Psoas muscle (tissue), 8 donors: ENCODE measurements around the gene GNG8. TPM values are rescaled to one million over a fixed set of nuclear protein-coding genes. Genes with fewer than 3 reads are reported as not detected.

Experiments
- ATAC-seq, 4 donors: fragments of 200-7000 bp; cut with Tn5 transposase; one replicate each; pipeline ENCODE4 v1.9.1; 2020; ENCODE audit warnings: moderate library complexity in 3 of 4, mild to moderate bottlenecking in 2 of 4
- DNase-seq, 2 donors: peaks; one replicate each; pipeline ENCODE4 v3.0.0-alpha.2; 2020
- H3K27ac ChIP-seq: fragments of 200-600 bp; one replicate; pipeline ENCODE4 v1.8.0; 2022
- H3K27me3 ChIP-seq, 3 donors: fragments of 200-600 bp in 1 of 3; one replicate each; pipeline versions ENCODE4 v1.6.1 to v1.8.0; 2013 to 2022; ENCODE audit warnings: low read length in 2 of 3, mild to moderate bottlenecking in 2 of 3, moderate library complexity in 1 of 3; ENCODE audit not compliant: insufficient read depth in 3 of 3
- H3K36me3 ChIP-seq, 2 donors: fragments of 200-600 bp in 1 of 2; one replicate each; pipeline versions ENCODE4 v1.6.1 to v1.8.0; 2013 to 2022; ENCODE audit warnings: low read depth in 1 of 2, mild to moderate bottlenecking in 1 of 2, moderate library complexity in 1 of 2; ENCODE audit not compliant: insufficient read depth in 1 of 2
- H3K4me1 ChIP-seq: fragments of 200-600 bp; one replicate; pipeline ENCODE4 v1.8.0; 2022
- H3K4me3 ChIP-seq: fragments of 200-600 bp; one replicate; pipeline ENCODE4 v1.8.0; 2022; ENCODE audit warnings: mild to moderate bottlenecking
- H3K9me3 ChIP-seq: fragments of 200-600 bp; one replicate; pipeline ENCODE4 v1.8.0; 2022
- WGBS, 3 donors: extraction: QIAGEN DNeasy Blood & Tissue Kit; methylation state at CpG; one replicate each; pipeline versions ENCODE4 v1.1.6 to v1.1.7; 2013; 5-methylcytosine and 5-hydroxymethylcytosine counted together
- intact Hi-C, 2 donors: fragments of 100-400 bp; cut with DNase I; formaldehyde crosslinking; loops; one replicate each; pipeline versions ENCODE4 v1.11.0 to v1.14.2; 2022
- polyA plus RNA-seq, 3 donors: library from polyadenylated mRNA; stranded (reverse); fragments of 200-250 nt; gene quantifications; one replicate each; pipeline ENCODE4 v1.2.3, GENCODE V29; 2013
- total RNA-seq, 4 donors: library from RNA; stranded (reverse); fragmentation: NEBNext Ultra II Directional in 2 of 4; extraction: Animal tissue kit (Norgen Biotek cat#: 25700) in 2 of 4; gene quantifications; one replicate each; pipeline versions ENCODE4 v1.2.1 to v1.2.4, GENCODE V29; 2021 to 2023
- TF ChIP-seq, protein P1 (sequence below): fragments of 200-600 bp; IDR thresholded peaks from one replicate; pipeline ENCODE4 v1.8.0; 2022; ENCODE audit warnings: antibody characterized with exemption
- donor health status: healthy with polysubstance abuse.
- donor health status: DM: no; HTN: no; CAD: no; lungs with moderate emphysema.
- donor health status: Bipolar disorder and iron deficiency.
- donor health status: healthy.
- donor health status: DM: yes; HTN: yes; CAD: no.
- donor health status: DM: no; HTN: no; CAD: no.
- donor health status: DM: no; HTN: no; CAD: no.
- donor health status: DM: yes; HTN: yes; CAD: no.

GNG8 gene
- total and polyA plus RNA-seq, 7 donors, result not detected

DNA sequence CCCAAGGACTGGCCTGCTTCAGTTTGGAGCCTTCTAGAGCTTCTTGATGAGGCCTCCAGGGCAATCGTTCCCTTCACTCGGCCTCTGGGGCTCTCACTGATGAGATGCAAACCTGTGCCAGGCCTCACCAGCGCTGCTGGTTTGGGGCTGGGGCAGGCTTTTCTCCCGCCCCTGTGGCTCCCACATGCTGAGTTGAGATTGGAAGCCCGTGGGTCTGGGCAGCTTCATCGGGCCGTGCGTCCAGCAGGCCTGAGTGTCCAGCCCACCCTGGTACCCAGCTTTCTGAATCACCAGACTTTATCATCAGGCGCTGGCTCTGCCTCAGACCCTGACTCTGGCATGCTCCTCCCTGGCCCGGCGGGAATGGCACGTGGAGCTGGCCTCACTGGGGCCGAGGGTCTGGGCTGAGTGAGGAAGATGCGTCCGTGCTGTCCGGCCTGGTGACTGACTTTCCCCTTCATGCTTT lies 30.6 kb downstream of the GNG8 start:
- Histone ChIP-seq H3K9me3 (no peaks in the 10 kb centered on the region), H3K4me3 (peak overlapping the region; percentile 7), H3K36me3 (peaks cover 0 to 50% of the 10 kb centered on the region in 2 donors), H3K27me3 (no peaks in the 10 kb centered on the region), H3K4me1 (peaks cover 22% of the 10 kb centered on the region), H3K27ac (peak overlapping the region; percentile 23)
- DNase-seq (no peak), ATAC-seq (no peak)
- intact Hi-C loops, result no loop called here
- TF ChIP-seq, protein P1, sequence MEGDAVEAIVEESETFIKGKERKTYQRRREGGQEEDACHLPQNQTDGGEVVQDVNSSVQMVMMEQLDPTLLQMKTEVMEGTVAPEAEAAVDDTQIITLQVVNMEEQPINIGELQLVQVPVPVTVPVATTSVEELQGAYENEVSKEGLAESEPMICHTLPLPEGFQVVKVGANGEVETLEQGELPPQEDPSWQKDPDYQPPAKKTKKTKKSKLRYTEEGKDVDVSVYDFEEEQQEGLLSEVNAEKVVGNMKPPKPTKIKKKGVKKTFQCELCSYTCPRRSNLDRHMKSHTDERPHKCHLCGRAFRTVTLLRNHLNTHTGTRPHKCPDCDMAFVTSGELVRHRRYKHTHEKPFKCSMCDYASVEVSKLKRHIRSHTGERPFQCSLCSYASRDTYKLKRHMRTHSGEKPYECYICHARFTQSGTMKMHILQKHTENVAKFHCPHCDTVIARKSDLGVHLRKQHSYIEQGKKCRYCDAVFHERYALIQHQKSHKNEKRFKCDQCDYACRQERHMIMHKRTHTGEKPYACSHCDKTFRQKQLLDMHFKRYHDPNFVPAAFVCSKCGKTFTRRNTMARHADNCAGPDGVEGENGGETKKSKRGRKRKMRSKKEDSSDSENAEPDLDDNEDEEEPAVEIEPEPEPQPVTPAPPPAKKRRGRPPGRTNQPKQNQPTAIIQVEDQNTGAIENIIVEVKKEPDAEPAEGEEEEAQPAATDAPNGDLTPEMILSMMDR, result no peak
- 76 to 84% (median 76%) methylated on average over 16 of the region's 16 CpGs for WGBS, 3 donors

DNA sequence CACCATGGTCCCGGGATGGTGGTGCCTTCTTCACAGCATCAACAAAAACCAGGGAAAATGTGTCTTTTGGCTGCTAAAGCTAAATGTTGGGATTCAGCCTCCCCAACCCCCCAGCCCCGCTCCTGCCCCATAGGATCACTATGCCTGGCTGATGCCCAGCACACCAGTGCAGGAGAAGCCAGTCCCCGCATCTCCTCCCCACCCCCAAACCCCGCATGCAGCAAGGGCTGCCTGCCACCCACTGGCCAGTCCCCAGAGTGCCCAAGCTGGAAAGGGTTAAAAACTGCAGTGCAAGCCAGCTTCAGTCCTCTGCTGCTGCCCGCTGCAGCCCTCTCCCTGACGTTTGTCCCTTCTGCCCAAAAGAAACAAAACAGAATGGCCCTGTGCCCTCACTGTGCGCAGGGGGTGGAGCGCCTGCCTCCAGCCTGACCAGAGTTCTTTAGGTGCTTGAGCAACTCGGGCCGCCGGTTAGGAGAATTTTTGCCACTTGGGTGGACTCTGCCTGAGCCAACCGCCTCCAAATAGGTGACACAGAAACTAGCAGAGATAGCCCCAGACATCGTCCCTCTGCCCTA lies 31.1 kb downstream of the GNG8 start:
- H3K4me3 ChIP-seq, result peak overlapping the region; percentile 7
- intact Hi-C loops, result no loop called here
- no peaks in the 10 kb centered on the region for H3K27me3 ChIP-seq
- ATAC-seq (no peak), DNase-seq (no peak)
- H3K4me1 ChIP-seq, result peaks cover 22% of the 10 kb centered on the region
- H3K27ac ChIP-seq, result peak overlapping the region; percentile 23
- H3K9me3 ChIP-seq, result no peaks in the 10 kb centered on the region
- H3K36me3 ChIP-seq, result peaks cover 0 to 48% of the 10 kb centered on the region in 2 donors
- TF ChIP-seq, protein P1, result no peak
- WGBS, 3 donors, result 53 to 82% (median 67%) methylated on average over 13 of the region's 13 CpGs

DNA sequence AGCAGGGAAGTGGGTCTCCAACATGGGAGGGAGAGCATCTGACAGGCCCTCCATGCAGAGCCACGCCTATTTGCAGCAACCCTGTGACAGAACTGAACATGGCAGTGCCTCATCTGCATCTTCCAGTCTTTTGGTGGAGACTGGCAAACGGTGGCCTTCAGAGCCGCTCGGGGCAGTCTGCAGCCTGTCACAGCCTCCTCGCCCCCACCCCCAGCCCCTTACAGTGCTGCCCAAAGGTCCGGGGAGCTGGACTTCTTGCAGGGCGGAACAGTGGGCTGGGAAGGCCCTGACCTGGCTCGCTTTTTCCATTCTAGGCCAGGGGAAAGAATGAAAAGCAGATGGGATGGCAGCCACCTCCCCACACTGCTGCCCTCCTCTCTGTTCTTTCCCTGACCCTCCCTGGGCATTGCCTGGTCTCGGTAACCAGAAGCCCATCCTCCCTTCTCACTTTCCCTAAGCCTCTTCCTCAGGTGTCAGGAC lies 32.2 kb downstream of the GNG8 start:
- Histone ChIP-seq H3K36me3 (peaks cover 0 to 37% of the 10 kb centered on the region in 2 donors), H3K27ac (peak overlapping the region; percentile 97), H3K27me3 (no peaks in the 10 kb centered on the region), H3K9me3 (peaks cover 6% of the 10 kb centered on the region), H3K4me1 (peaks cover 22% of the 10 kb centered on the region), H3K4me3 (peak overlapping the region; percentile 82)
- DNase-seq, result no peak
- no peak for ATAC-seq
- WGBS, 3 donors, result 59 to 74% (median 62%) methylated on average over 9 of the region's 9 CpGs
- intact Hi-C loops, result no loop called here
- TF ChIP-seq, protein P1, result no peak

DNA sequence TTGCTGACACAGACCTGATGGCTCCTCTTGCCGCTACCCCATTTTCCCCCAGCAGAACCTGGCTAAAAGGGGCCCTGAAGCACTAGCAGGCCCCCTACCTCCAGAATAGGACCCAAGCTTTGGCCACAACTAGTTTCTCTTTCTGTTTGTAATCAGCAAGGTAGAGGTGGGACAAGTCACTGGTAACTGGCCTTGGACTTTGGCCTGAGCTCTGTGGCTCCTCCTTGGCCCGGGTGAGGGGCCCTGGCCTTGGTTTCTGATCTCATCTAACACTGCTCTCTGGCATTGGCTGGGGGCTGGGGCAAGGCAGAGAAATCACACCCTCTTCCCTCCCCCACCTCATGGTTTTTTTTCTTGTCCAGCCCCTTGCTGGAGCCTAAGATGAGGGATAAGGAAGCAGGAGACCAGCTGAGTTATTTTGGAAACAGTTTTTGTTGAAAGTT lies 32.8 kb downstream of the GNG8 start:
- Histone ChIP-seq H3K9me3 (peaks cover 12% of the 10 kb centered on the region), H3K4me1 (peaks cover 22% of the 10 kb centered on the region), H3K4me3 (peak overlapping the region; percentile 82), H3K27ac (peak overlapping the region; percentile 97), H3K36me3 (peaks cover 0 to 31% of the 10 kb centered on the region in 2 donors), H3K27me3 (no peaks in the 10 kb centered on the region)
- DNase-seq (no peak), ATAC-seq (no peak)
- TF ChIP-seq, protein P1, result no peak
- WGBS, 3 donors, result 7 to 25% (median 24%) methylated on average over 2 of the region's 2 CpGs
- intact Hi-C loops, result no loop called here
